RWPE1 (cell line): ENCODE measurements around the gene SSBP2.

ENCODE experiments used
- CTCF ChIA-PET: fragments of 350-600 bp; sonication (Branson Sonifier 250); formaldehyde crosslinking; extraction: SDS; loops from one replicate; lab custom pipeline; 2021; lab: Yijun Ruan, JAX
- POLR2A ChIA-PET: fragments of 400-600 bp; formaldehyde crosslinking; extraction: SDS; loops from one replicate; lab custom pipeline; 2020; ENCODE audit warnings: antibody characterized with exemption; ENCODE audit not compliant: low non-redundant PET; lab: Yijun Ruan, JAX
- DNase-seq: peaks from one replicate; pipeline ENCODE4 v3.0.0; 2012; ENCODE audit warnings: low spot score
- H3K27ac ChIP-seq: fragments of 450-650 bp; 2 replicates; pipeline ENCODE4 v1.5.1; 2017
- CTCF ChIP-seq: fragments of 450-650 bp; conservative IDR thresholded peaks from 2 replicates; pipeline ENCODE4 v1.5.1; 2017; ENCODE audit warnings: low read depth, mild to moderate bottlenecking

SSBP2 gene

GRCh38 chr5:81759632-81760005 is 8.7 kb upstream of the SSBP2 start:
- ChIA-PET POLR2A (no interaction called here), CTCF (interaction anchor here (0.5 to 0.7 kb wide), 5 partner anchors 128 to 1231 kb away, joined by 3 to 4 read pairs (median 4); no protein-coding TSS in a partner anchor)

DNA sequence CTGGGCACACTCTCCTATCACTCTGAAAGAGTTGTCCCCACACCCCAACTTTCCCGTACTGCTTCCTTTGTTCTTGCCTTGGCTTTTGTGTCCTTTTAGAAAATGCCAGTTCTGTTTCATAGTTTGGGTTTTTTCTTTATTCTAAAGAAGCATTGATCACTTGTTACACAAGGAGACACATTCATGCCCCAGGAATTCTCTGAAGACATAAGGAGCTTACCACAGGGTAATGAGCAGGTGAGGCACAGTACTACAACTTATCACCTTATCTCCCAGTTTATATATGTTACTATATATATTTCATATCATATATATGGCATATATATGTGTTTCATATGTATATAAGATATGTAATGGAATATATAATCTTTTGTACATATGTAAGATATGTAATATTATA is 6.5 kb upstream of the SSBP2 start:
- DNase-seq, result no peak
- no peak overlapping the region for H3K27ac ChIP-seq
- TF ChIP-seq CTCF, result no peak
- ChIA-PET CTCF (interaction anchor here (0.5 kb wide), 1 partner anchor 1063 kb away, joined by 3 read pairs; no protein-coding TSS in a partner anchor), POLR2A (no interaction called here)

More at GRCh38 chr5:81759632-81760005, 8.7 kb upstream of the SSBP2 start:
- no peak for TF ChIP-seq CTCF
- DNase-seq, result no peak
- no peak overlapping the region for H3K27ac ChIP-seq

DNA sequence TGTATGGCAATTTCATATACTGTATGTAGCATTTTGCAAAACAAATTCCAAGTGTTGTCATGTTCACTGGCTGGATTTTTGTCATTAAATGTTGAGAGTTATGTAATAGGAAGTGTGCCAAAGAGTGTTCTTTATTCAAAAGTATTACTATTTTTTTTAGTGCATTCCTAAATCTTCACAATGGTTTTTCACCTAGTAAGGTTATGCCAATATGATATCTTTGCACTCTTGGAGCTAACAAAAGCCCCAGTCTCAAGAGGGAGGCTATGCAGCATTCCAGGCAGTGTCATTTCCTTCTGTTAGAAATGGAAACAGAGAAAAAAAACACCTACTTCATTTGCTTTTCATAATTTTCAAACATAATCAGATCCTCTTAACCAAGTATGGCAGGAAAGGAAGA is 5.1 kb upstream of the SSBP2 start:
- no peak overlapping the region for H3K27ac ChIP-seq
- no peak for TF ChIP-seq CTCF
- CTCF ChIA-PET, result interaction anchor here (1.1 kb wide), 1 partner anchor 83 kb away, joined by 3 read pairs; no protein-coding TSS in a partner anchor
- POLR2A ChIA-PET, result interaction anchor here (1.4 kb wide), 1 partner anchor 96 kb away, joined by 4 read pairs; no protein-coding TSS in a partner anchor
- no peak for DNase-seq

DNA sequence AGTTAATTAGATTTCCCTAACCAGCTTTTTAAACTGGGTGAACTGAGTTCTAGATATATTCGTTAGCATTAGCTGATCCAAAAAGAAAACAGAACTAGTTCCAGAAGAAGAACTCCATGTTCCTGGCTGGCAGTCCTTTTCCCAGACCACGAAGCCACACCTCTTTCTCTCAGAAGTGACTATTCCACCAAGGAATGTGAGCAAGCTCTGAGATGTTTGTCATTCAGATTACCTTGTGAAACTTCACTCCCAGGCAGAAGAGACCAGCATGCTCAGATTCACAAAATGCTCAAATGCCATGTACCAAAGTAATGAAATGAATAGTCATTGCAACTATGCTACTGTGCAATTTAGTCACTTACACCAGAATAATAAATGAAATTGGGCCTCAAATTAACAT is 4.4 kb upstream of the SSBP2 start:
- POLR2A ChIA-PET, result interaction anchor here (1.4 kb wide), 1 partner anchor 96 kb away, joined by 4 read pairs; no protein-coding TSS in a partner anchor
- no peak for TF ChIP-seq CTCF
- CTCF ChIA-PET, result interaction anchor here (0.6 to 1.1 kb wide), 3 partner anchors 84 to 254 kb away, joined by 3 to 4 read pairs (median 4); no protein-coding TSS in a partner anchor
- DNase-seq, result peak; percentile 88
- H3K27ac ChIP-seq, result no peak overlapping the region

DNA sequence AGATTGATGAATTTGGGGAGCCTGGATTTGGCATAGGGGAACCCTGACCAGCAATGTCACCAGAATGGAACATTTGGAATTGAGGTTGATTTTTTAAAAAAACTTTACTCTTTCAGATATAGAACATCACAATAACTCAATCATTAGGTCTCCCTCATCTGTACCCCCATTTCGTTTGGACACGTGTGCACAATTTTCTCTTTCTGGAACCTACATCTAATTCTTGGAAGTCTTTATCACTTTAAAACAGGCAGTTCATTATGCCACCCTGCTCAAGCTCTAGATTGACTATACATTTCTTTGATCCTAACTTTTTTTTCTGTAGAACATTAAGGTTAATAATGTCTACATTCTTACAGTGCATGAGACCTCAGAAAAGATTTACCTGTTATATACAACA is 3.7 kb upstream of the SSBP2 start:
- POLR2A ChIA-PET, result interaction anchor here (1.4 kb wide), 1 partner anchor 97 kb away, joined by 4 read pairs; no protein-coding TSS in a partner anchor
- no peak overlapping the region for H3K27ac ChIP-seq
- DNase-seq, result no peak
- TF ChIP-seq CTCF, result no peak
- CTCF ChIA-PET, result interaction anchor here (0.6 kb wide), 1 partner anchor 102 kb away, joined by 4 read pairs; no protein-coding TSS in a partner anchor

DNA sequence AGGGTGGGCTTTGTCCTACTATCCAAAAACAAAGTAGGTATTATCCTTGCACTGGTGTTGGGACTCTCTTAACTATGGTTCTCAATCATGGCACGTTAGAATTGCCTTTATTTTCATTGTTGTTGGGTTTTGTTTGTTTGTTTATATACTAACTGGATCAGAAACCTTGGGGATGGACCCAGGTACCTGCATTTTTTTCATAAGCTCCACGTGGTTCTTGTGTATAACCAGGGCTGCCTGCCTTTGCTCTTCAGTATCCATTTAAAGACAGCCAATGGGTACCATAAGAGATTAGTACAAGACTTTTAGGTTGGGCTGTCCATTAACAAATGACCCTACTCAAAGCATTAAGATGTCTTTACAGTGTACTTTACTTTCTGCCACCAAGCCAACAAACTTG is 2.5 kb upstream of the SSBP2 start:
- ChIA-PET POLR2A (no interaction called here), CTCF (interaction anchor here (0.8 to 1.0 kb wide), 2 partner anchors 23 to 56 kb away, joined by 4 read pairs; no protein-coding TSS in a partner anchor)
- DNase-seq, result no peak
- TF ChIP-seq CTCF, result no peak
- no peak overlapping the region for H3K27ac ChIP-seq
